ENCODE measurements around the gene S100A2. TPM values are rescaled to one million over a fixed set of nuclear protein-coding genes. Genes with fewer than 3 reads are reported as not detected.
"Not testable (repeated sequence)": the region's sequence is repeated elsewhere in the genome, so short reads cannot be mapped to it uniquely, and the experiment has no call there.

S100A2 gene
- total RNA-seq, 4 donors from 2014 or later = 14.7 TPM; not detected in 3

DNA sequence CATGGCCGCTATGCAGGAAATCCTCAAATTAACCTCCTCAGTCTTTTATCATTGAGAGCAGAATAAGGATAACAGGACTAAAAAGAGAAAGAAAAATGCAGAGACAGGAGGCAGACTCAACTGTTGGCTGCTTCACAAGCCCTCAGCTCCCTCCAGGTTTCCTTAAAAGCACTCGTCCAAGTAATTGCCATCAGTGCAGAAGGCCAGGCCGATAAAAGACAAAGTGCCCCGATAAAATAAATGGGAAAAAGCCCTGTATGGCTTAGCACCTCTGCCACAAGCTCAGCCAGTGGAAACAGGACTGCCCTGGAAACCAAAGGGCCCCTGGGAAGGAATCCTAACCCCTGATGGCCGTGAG, 38.0 kb downstream of the S100A2 start:
- Histone ChIP-seq H3K36me3 (no peaks in the 10 kb centered on the region), H3K4me1 (no peaks in the 10 kb centered on the region), H3K27ac (no peak overlapping the region), H3K27me3 (no peaks in the 10 kb centered on the region), H3K4me3 (no peak overlapping the region), H3K9me3 (no peaks in the 10 kb centered on the region)
- in situ Hi-C loops (cut with MboI; ENCODE audit: low sequenced_read_pairs in 4 of 4) = loop anchor here in 1 of 4 donors (25.0 kb wide), 1 partner anchor 460 kb away; the partner anchor contains the start of genes JTB, RAB13 and RPS27
- TF ChIP-seq POLR2A (IDR thresholded peaks at IDR 0.05) = no peak
- TF ChIP-seq, protein P1, sequence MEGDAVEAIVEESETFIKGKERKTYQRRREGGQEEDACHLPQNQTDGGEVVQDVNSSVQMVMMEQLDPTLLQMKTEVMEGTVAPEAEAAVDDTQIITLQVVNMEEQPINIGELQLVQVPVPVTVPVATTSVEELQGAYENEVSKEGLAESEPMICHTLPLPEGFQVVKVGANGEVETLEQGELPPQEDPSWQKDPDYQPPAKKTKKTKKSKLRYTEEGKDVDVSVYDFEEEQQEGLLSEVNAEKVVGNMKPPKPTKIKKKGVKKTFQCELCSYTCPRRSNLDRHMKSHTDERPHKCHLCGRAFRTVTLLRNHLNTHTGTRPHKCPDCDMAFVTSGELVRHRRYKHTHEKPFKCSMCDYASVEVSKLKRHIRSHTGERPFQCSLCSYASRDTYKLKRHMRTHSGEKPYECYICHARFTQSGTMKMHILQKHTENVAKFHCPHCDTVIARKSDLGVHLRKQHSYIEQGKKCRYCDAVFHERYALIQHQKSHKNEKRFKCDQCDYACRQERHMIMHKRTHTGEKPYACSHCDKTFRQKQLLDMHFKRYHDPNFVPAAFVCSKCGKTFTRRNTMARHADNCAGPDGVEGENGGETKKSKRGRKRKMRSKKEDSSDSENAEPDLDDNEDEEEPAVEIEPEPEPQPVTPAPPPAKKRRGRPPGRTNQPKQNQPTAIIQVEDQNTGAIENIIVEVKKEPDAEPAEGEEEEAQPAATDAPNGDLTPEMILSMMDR (IDR thresholded peaks at IDR 0.05 in 4 of 5, conservative IDR thresholded peaks at IDR 0.05 in 1 of 5) = no peak
- intact Hi-C loops (cut with DNase I; ENCODE audit: low total_unique reads) = no loop called here
- DNase-seq = no peak
- ATAC-seq = no peak

- TF ChIP-seq, protein P1 (IDR thresholded peaks at IDR 0.05 in 4 of 5, conservative IDR thresholded peaks at IDR 0.05 in 1 of 5) = no peak
Measured at GRCh38 chr1:153527023-153527682, 38.5 kb downstream of the S100A2 start.

GRCh38 chr1:153526132-153526543, 39.5 kb downstream of the S100A2 start:
- intact Hi-C loops (cut with DNase I; ENCODE audit: low total_unique reads) (no loop called here), in situ Hi-C loops (cut with MboI; ENCODE audit: low sequenced_read_pairs in 4 of 4) (loop anchor here in 1 of 4 donors (25.0 kb wide), 1 partner anchor 461 kb away; the partner anchor contains the start of genes JTB, RAB13 and RPS27)
- TF ChIP-seq, protein P1 (IDR thresholded peaks at IDR 0.05 in 4 of 5, conservative IDR thresholded peaks at IDR 0.05 in 1 of 5) = no peak
- no peak for TF ChIP-seq POLR2A (IDR thresholded peaks at IDR 0.05)
- DNase-seq (no peak), ATAC-seq (no peak)
- no peaks in the 10 kb centered on the region for H3K9me3 ChIP-seq
- H3K4me3 ChIP-seq = no peak overlapping the region
- no peaks in the 10 kb centered on the region for H3K36me3 ChIP-seq
- no peaks in the 10 kb centered on the region for H3K4me1 ChIP-seq
- no peak overlapping the region for H3K27ac ChIP-seq
- H3K27me3 ChIP-seq = no peaks in the 10 kb centered on the region

More at GRCh38 chr1:153527023-153527682, 38.5 kb downstream of the S100A2 start:
- H3K9me3 ChIP-seq = no peaks in the 10 kb centered on the region
- H3K27me3 ChIP-seq = no peaks in the 10 kb centered on the region
- no peak for DNase-seq
- in situ Hi-C loops (cut with MboI; ENCODE audit: low sequenced_read_pairs in 4 of 4) = loop anchor here in 1 of 4 donors (25.0 kb wide), 1 partner anchor 460 kb away; the partner anchor contains the start of genes JTB, RAB13 and RPS27
- no peak overlapping the region for H3K4me3 ChIP-seq
- no peak for ATAC-seq
- intact Hi-C loops (cut with DNase I; ENCODE audit: low total_unique reads) = no loop called here
- no peaks in the 10 kb centered on the region for H3K4me1 ChIP-seq
- no peaks in the 10 kb centered on the region for H3K36me3 ChIP-seq
- no peak overlapping the region for H3K27ac ChIP-seq

GRCh38 chr1:153525088-153525728, 40.4 kb downstream of the S100A2 start:
- H3K36me3 ChIP-seq = no peaks in the 10 kb centered on the region
- H3K9me3 ChIP-seq = no peaks in the 10 kb centered on the region
- in situ Hi-C loops (cut with MboI; ENCODE audit: low sequenced_read_pairs in 4 of 4) (loop anchor here in 1 of 4 donors (25.0 kb wide), 1 partner anchor 462 kb away; the partner anchor contains the start of genes JTB, RAB13 and RPS27), intact Hi-C loops (cut with DNase I; ENCODE audit: low total_unique reads) (no loop called here)
- ATAC-seq (peak in 1 of 2 donors; percentile 46), DNase-seq (no peak)
- no peak for TF ChIP-seq POLR2A (IDR thresholded peaks at IDR 0.05)
- TF ChIP-seq, protein P1 (IDR thresholded peaks at IDR 0.05 in 4 of 5, conservative IDR thresholded peaks at IDR 0.05 in 1 of 5) = no peak
- no peaks in the 10 kb centered on the region for H3K27me3 ChIP-seq
- H3K4me3 ChIP-seq = no peak overlapping the region
- H3K4me1 ChIP-seq = no peaks in the 10 kb centered on the region
- no peak overlapping the region for H3K27ac ChIP-seq

DNA sequence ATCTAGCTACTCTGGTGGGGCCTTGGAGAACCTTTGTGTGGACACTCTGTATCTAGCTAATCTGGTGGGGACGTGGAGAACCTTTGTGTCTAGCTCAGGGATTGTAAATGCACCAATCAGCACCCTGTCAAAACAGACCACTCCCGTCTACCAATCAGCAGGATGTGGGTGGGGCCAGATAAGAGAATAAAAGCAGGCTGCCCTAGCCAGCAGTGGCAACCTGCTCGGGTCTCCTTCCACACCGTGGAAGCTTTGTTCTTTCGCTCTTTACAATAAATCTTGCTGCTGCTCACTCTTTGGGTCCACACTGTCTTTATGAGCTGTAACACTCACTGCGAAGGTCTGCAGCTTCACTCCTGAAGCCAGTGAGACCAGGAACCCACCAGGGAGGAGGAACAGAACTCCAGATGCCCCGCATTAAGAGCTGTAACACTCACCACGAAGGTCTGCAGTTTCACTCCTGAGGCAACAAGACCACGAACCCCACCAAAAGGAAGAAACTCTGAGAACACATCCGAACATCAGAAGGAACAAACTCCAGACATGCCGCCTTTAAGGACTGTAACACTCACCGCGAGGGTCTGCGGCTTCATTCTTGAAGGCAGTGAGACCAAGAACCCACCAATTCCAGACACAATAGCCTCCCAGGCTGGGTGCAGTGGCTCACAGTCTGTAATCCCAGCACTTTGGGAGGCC, 43.1 kb downstream of the S100A2 start:
- H3K4me3 ChIP-seq; intact Hi-C loops (cut with DNase I; ENCODE audit: low total_unique reads); DNase-seq; ATAC-seq; H3K4me1 ChIP-seq; H3K27ac ChIP-seq; H3K9me3 ChIP-seq; H3K36me3 ChIP-seq; H3K27me3 ChIP-seq: not testable (repeated sequence)
- in situ Hi-C loops (cut with MboI; ENCODE audit: low sequenced_read_pairs in 4 of 4) = loop anchor here in 1 of 4 donors (25.0 kb wide), 1 partner anchor 465 kb away; the partner anchor contains the start of genes JTB, RAB13 and RPS27

DNA sequence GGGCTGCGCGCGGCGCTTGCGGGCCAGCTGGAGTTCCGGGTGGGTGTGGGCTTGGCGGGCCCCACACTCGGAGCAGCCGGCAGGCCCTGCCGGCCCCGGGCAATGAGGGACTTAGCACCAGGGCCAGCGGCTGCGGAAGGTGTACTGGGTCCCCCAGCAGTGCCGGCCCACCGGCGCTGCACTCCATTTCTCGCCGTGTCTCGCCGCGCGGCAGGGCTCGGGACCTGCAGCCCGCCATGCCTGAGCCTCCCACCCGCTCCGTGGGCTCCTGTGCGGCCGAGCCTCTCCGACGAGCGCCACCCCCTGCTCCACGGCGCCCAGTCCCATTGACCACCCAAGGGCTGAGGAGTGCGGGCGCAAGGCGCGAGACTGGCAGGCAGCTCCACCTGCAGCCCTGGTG, 43.8 kb downstream of the S100A2 start:
- H3K36me3 ChIP-seq; DNase-seq; H3K4me3 ChIP-seq; H3K9me3 ChIP-seq; H3K27ac ChIP-seq; H3K27me3 ChIP-seq; H3K4me1 ChIP-seq; intact Hi-C loops (cut with DNase I; ENCODE audit: low total_unique reads); ATAC-seq: not testable (repeated sequence)
- in situ Hi-C loops (cut with MboI; ENCODE audit: low sequenced_read_pairs in 4 of 4) = loop anchor here in 1 of 4 donors (25.0 kb wide), 1 partner anchor 465 kb away; the partner anchor contains the start of genes JTB, RAB13 and RPS27
